Measurements from ENCODE around the gene ZBTB46.

Gene ZBTB46

DNA sequence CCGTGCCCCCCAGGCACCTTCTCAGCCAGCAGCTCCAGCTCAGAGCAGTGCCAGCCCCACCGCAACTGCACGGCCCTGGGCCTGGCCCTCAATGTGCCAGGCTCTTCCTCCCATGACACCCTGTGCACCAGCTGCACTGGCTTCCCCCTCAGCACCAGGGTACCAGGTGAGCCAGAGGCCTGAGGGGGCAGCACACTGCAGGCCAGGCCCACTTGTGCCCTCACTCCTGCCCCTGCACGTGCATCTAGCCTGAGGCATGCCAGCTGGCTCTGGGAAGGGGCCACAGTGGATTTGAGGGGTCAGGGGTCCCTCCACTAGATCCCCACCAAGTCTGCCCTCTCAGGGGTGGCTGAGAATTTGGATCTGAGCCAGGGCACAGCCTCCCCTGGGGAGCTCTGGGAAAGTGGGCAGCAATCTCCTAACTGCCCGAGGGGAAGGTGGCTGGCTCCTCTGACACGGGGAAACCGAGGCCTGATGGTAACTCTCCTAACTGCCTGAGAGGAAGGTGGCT is 133.7 kb downstream of the ZBTB46 start:
- Histone ChIP-seq H3K9ac (ENCODE audit: low read length) (no peak overlapping the region), H3K9me3 (ENCODE audit: insufficient read depth, low read length) (no peaks in the 10 kb centered on the region), H3K4me1 (ENCODE audit: low read length) (peaks cover 26% of the 10 kb centered on the region), H4K20me1 (ENCODE audit: insufficient read depth, low read length) (no peaks in the 10 kb centered on the region), H3K4me3 (ENCODE audit: low read length) (no peak overlapping the region), H3K27me3 (ENCODE audit: low read depth, low read length) (no peaks in the 10 kb centered on the region), H3K36me3 (replicated peaks; ENCODE audit: low read depth, low read length) (no peaks in the 10 kb centered on the region), H3K79me2 (ENCODE audit: low read length) (no peaks in the 10 kb centered on the region), H3K4me2 (ENCODE audit: low read length) (no peak overlapping the region), H3K27ac (ENCODE audit: low read length) (no peak overlapping the region), H2AFZ (ENCODE audit: low read depth, low read length) (no peak overlapping the region)
- TF ChIP-seq, protein P1, sequence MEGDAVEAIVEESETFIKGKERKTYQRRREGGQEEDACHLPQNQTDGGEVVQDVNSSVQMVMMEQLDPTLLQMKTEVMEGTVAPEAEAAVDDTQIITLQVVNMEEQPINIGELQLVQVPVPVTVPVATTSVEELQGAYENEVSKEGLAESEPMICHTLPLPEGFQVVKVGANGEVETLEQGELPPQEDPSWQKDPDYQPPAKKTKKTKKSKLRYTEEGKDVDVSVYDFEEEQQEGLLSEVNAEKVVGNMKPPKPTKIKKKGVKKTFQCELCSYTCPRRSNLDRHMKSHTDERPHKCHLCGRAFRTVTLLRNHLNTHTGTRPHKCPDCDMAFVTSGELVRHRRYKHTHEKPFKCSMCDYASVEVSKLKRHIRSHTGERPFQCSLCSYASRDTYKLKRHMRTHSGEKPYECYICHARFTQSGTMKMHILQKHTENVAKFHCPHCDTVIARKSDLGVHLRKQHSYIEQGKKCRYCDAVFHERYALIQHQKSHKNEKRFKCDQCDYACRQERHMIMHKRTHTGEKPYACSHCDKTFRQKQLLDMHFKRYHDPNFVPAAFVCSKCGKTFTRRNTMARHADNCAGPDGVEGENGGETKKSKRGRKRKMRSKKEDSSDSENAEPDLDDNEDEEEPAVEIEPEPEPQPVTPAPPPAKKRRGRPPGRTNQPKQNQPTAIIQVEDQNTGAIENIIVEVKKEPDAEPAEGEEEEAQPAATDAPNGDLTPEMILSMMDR (IDR thresholded peaks at IDR 0.05; ENCODE audit: low read depth, low read length), result no peak

DNA sequence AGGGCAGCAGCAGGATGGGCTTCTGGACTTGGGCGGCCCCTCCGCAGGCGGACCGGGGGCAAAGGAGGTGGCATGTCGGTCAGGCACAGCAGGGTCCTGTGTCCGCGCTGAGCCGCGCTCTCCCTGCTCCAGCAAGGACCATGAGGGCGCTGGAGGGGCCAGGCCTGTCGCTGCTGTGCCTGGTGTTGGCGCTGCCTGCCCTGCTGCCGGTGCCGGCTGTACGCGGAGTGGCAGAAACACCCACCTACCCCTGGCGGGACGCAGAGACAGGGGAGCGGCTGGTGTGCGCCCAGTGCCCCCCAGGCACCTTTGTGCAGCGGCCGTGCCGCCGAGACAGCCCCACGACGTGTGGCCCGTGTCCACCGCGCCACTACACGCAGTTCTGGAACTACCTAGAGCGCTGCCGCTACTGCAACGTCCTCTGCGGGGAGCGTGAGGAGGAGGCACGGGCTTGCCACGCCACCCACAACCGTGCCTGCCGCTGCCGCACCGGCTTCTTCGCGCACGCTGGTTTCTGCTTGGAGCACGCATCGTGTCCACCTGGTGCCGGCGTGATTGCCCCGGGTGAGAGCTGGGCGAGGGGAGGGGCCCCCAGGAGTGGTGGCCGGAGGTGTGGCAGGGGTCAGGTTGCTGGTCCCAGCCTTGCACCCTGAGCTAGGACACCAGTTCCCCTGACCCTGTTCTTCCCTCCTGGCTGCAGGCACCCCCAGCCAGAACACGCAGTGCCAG is 134.3 kb downstream of the ZBTB46 start, which contains the start of gene TNFRSF6B:
Gene TNFRSF6B (plus strand): TSS at position 25 of the 729 bp plus-strand sequence. CDS start 116 bp downstream, at position 141.
- H4K20me1 ChIP-seq (ENCODE audit: insufficient read depth, low read length), result no peaks in the 10 kb centered on the region
- no peaks in the 10 kb centered on the region for H3K27me3 ChIP-seq (ENCODE audit: low read depth, low read length)
- no peak within 1 kb of the TSS for H3K4me3 ChIP-seq (ENCODE audit: low read length)
- no peak within 1 kb of the TSS for H3K27ac ChIP-seq (ENCODE audit: low read length)
- H3K4me1 ChIP-seq (ENCODE audit: low read length), result peaks cover 26% of the 10 kb centered on the region
- no peak within 1 kb of the TSS for H2AFZ ChIP-seq (ENCODE audit: low read depth, low read length)
- H3K9me3 ChIP-seq (ENCODE audit: insufficient read depth, low read length), result no peaks in the 10 kb centered on the region
- H3K79me2 ChIP-seq (ENCODE audit: low read length), result no peaks in the 10 kb centered on the region
- TF ChIP-seq EZH2phosphoT487 (IDR thresholded peaks at IDR 0.05; ENCODE audit: low read depth), result no peak
- TF ChIP-seq, protein P1 (IDR thresholded peaks at IDR 0.05; ENCODE audit: low read depth, low read length), result no peak
- H3K36me3 ChIP-seq (replicated peaks; ENCODE audit: low read depth, low read length), result no peaks in the 10 kb centered on the region
- H3K9ac ChIP-seq (ENCODE audit: low read length), result no peak within 1 kb of the TSS
- no peak within 1 kb of the TSS for H3K4me2 ChIP-seq (ENCODE audit: low read length)

DNA sequence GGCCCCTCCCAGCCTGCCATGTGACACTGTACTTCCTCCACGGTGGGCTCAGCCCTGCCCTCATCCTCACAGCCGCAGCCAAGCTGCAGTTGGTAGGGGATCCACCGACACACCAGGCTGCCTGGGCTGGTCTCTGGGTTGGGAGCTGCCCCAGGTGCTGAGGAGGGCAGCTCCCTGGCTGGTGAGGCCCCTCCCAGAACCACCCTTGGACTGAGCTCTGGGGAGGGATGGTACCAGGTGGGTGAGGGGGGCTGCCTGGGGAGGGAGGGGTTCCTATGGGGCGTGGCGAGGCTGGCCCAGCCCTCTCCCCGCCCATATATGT is 134.8 kb downstream of the ZBTB46 start:
- no peaks in the 10 kb centered on the region for H3K79me2 ChIP-seq (ENCODE audit: low read length)
- H3K27me3 ChIP-seq (ENCODE audit: low read depth, low read length), result no peaks in the 10 kb centered on the region
- no peaks in the 10 kb centered on the region for H3K9me3 ChIP-seq (ENCODE audit: insufficient read depth, low read length)
- H4K20me1 ChIP-seq (ENCODE audit: insufficient read depth, low read length), result no peaks in the 10 kb centered on the region
- H3K4me1 ChIP-seq (ENCODE audit: low read length), result peaks cover 26% of the 10 kb centered on the region
- no peak overlapping the region for H3K4me3 ChIP-seq (ENCODE audit: low read length)
- no peak for TF ChIP-seq EZH2phosphoT487 (IDR thresholded peaks at IDR 0.05; ENCODE audit: low read depth)
- TF ChIP-seq, protein P1 (IDR thresholded peaks at IDR 0.05; ENCODE audit: low read depth, low read length), result no peak
- no peak overlapping the region for H3K27ac ChIP-seq (ENCODE audit: low read length)
- H2AFZ ChIP-seq (ENCODE audit: low read depth, low read length), result no peak overlapping the region
- H3K4me2 ChIP-seq (ENCODE audit: low read length), result no peak overlapping the region
- no peaks in the 10 kb centered on the region for H3K36me3 ChIP-seq (replicated peaks; ENCODE audit: low read depth, low read length)
- no peak overlapping the region for H3K9ac ChIP-seq (ENCODE audit: low read length)

DNA sequence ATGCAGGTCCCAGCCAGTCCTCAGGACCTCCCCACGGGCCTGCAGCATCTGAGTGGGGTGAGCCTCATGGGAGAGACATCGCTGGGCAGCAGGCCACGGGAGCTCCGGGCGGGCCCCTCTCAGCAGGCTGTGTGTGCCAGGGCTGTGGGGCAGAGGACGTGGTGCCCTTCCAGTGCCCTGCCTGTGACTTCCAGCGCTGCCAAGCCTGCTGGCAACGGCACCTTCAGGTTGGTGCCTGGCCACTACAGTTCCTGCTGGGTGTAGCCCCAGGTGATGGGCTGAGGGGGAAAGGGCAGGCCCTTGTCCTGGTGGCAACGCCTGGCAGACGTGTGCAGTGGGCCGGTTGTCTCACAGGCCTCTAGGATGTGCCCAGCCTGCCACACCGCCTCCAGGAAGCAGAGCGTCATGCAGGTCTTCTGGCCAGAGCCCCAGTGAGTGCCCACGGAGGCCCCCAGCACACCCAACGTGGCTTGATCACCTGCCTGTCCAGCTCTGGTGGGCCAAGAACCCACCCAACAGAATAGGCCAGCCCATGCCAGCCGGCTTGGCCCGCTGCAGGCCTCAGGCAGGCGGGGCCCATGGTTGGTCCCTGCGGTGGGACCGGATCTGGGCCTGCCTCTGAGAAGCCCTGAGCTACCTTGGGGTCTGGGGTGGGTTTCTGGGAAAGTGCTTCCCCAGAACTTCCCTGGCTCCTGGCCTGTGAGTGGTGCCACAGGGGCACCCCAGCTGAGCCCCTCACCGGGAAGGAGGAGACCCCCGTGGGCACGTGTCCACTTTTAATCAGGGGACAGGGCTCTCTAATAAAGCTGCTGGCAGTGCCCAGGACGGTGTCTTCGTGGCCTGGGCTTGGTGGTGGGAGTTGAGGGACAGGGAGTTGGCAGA is 135.4 kb downstream of the ZBTB46 start:
- no peak overlapping the region for H3K27ac ChIP-seq (ENCODE audit: low read length)
- H3K79me2 ChIP-seq (ENCODE audit: low read length), result no peaks in the 10 kb centered on the region
- H3K4me3 ChIP-seq (ENCODE audit: low read length), result no peak overlapping the region
- no peak overlapping the region for H3K4me2 ChIP-seq (ENCODE audit: low read length)
- H3K36me3 ChIP-seq (replicated peaks; ENCODE audit: low read depth, low read length), result no peaks in the 10 kb centered on the region
- no peaks in the 10 kb centered on the region for H3K27me3 ChIP-seq (ENCODE audit: low read depth, low read length)
- no peaks in the 10 kb centered on the region for H4K20me1 ChIP-seq (ENCODE audit: insufficient read depth, low read length)
- H3K9me3 ChIP-seq (ENCODE audit: insufficient read depth, low read length), result no peaks in the 10 kb centered on the region
- no peak for TF ChIP-seq EZH2phosphoT487 (IDR thresholded peaks at IDR 0.05; ENCODE audit: low read depth)
- TF ChIP-seq, protein P1 (IDR thresholded peaks at IDR 0.05; ENCODE audit: low read depth, low read length), result no peak
- H2AFZ ChIP-seq (ENCODE audit: low read depth, low read length), result no peak overlapping the region
- peaks cover 26% of the 10 kb centered on the region for H3K4me1 ChIP-seq (ENCODE audit: low read length)
- no peak overlapping the region for H3K9ac ChIP-seq (ENCODE audit: low read length)
